ENCODE results near the gene STYK1.

Gene STYK1

DNA sequence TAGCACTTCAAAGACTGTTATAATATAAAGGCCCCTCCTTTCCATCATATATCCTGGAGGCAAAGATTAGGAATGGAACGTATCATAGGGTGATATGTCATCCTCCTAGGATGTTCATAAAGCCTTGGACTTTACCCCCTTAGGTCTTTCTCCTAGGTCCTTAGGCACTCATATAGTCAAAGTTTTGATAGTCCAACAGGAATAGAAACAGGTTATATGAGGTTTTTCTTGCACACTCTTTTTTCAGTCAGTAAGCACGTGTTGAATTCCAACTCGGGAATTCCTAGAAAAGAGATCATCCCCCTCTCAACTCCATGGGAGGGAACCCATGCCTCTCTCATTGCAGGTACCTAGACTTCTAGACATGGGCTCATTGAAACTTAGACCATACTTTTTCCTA is 40.3 kb downstream of the STYK1 start:
- TF ChIP-seq, protein P1, sequence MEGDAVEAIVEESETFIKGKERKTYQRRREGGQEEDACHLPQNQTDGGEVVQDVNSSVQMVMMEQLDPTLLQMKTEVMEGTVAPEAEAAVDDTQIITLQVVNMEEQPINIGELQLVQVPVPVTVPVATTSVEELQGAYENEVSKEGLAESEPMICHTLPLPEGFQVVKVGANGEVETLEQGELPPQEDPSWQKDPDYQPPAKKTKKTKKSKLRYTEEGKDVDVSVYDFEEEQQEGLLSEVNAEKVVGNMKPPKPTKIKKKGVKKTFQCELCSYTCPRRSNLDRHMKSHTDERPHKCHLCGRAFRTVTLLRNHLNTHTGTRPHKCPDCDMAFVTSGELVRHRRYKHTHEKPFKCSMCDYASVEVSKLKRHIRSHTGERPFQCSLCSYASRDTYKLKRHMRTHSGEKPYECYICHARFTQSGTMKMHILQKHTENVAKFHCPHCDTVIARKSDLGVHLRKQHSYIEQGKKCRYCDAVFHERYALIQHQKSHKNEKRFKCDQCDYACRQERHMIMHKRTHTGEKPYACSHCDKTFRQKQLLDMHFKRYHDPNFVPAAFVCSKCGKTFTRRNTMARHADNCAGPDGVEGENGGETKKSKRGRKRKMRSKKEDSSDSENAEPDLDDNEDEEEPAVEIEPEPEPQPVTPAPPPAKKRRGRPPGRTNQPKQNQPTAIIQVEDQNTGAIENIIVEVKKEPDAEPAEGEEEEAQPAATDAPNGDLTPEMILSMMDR (IDR thresholded peaks at IDR 0.05) = no peak

DNA sequence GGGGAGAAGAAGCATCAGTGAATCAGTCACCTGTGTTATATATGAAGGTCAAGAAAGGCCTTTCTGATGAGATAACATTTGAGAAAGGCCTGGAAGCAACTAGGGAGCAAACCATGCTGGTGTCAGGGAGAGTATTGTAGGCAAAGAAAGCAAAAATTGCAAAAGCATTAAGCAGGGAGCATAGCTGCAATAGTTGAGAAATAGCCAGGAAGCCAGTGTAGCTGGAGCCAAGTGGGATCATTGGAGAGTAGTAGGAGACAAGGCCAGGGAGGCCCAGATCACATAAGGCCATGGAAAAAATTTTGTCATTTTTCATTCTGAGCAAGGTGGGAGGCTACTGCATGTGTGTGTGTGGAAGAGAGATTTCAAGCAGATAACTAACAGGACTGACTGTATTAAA is 41.6 kb downstream of the STYK1 start:
- TF ChIP-seq, protein P1 (IDR thresholded peaks at IDR 0.05) = no peak

GRCh38 chr12:10624605-10625004 is 49.2 kb downstream of the STYK1 start:
- TF ChIP-seq, protein P1 (IDR thresholded peaks at IDR 0.05) = no peak

DNA sequence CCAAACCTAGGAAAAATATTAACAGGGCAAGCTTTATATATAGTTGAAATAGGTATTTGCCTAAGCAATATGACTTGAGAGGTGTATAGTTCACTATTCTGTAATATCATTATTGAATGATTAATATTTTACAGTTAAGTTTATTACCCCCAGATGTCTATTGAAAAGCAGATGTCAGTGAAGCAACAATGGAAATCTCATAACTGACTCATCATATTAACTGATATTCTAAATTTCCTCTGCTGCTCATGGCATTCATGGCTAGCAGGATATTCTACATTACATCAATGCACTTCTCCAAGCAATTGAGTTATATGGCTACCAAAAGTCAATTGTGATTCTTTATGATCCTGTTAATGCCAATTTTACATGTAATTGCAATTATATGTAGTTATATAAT is 50.7 kb downstream of the STYK1 start:
- TF ChIP-seq, protein P1 (IDR thresholded peaks at IDR 0.05) = no peak

DNA sequence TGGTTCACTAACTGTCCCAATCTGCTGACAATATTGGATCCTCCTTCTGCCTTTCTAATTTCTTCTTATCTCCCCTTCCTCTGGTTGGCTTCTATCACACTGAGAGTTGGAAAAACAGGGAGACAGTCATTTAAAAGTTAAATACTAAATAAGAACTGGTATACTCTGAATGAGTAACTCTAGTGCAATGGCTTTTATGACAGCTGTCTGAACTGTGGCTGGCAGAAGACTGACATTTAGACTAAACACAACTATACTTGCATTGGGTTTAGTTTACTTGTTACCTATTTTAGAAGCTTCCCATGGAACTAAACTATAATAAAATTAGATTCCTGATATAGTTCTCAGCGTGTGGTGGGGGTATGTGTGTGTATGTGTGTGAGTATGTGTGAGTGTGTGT is 52.6 kb downstream of the STYK1 start:
- TF ChIP-seq, protein P1 (IDR thresholded peaks at IDR 0.05) = no peak

DNA sequence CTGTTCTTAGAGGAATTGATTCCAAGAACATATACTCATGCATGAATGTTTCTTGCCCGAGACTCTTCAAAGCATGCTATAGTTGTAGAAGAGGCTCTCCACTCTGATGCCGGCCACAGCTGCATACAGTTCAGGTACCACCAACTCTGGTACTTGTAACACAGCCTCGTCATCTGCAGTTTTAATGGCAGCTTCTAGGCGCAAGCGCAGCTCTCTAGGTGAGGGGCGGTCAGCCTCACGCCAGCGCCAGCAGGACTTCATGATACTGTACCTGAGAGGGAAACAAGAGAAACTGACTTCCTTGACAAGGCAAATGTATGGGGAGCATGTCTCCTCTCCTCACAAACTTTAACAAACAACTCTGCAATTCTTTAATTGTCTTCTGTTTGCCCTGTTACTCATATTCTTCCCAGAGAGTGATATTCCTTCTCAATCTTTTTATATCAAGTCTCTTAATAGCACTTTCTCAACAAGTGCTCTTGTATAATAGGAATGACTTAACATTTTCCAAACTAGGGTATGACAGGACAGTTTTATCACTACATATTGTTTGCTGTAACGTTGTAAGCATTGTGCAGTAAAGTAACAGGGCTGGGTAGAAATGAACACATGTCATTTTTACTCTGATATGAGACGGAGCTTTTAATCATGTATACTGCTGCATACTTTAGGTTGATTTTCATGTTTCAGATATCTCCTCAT is 53.6 kb downstream of the STYK1 start:
- TF ChIP-seq, protein P1 (IDR thresholded peaks at IDR 0.05) = no peak

DNA sequence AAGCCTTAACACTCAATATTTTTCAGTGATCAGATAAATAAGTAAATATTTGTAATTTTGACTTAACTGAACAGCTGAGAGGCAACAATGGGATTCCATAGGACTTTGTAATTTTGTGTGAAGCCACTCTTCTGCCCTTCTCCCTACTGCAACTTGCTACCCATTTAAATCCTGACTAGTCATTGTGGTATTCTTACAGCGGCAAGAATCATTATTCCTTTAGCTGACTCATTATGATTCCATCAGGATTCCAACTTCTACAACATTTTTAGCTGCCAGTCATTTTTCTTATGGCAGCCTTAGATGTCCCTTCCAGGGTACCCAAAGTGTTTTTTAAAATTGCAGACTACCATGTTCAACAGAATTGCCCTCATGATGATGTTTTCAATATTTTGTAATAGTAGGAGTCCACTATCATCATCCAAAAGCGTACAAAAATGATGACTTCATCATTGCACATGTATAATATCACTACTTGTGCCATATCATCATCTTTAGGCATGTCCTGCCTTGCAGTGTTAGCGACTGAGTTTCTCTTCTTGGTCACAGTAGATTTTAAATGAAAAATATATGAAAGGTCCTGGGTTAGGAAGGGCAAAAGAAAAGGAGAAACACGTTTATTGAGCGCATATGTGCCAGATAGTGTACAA is 55.4 kb downstream of the STYK1 start:
- TF ChIP-seq, protein P1 (IDR thresholded peaks at IDR 0.05) = no peak
